Stimulated activated CD4-positive, alpha-beta T cell treated with anti-CD3 and anti-CD28 coated beads, TNF-alpha, amount 100 ng/mL, for 4 hours (primary cell): Measurements from ENCODE around the gene PKIG.

Experiments used
- DNase-seq, 3 experiments: peaks; one replicate each; pipeline ENCODE4 v3.0.0-alpha.2; 2020; ENCODE audit warnings: low read depth in 3 of 3

The PKIG gene

GRCh38 chr20:44619294-44619693, 36.9 kb downstream of the PKIG start:
- DNase-seq: no peak

GRCh38 chr20:44620030-44620429, 37.7 kb downstream of the PKIG start:
- DNase-seq: no peak

GRCh38 chr20:44621325-44621724, 38.9 kb downstream of the PKIG start:
- DNase-seq: no peak

GRCh38 chr20:44621939-44622338, 39.6 kb downstream of the PKIG start:
- DNase-seq: no peak

- no peak for DNase-seq
Measured at GRCh38 chr20:44622501-44623270, 40.3 kb downstream of the PKIG start.

- no peak for DNase-seq
Measured at GRCh38 chr20:44624152-44624551, 41.8 kb downstream of the PKIG start.

GRCh38 chr20:44624743-44625271, 42.4 kb downstream of the PKIG start:
- no peak for DNase-seq

GRCh38 chr20:44625361-44625760, 43.0 kb downstream of the PKIG start:
- DNase-seq: no peak

GRCh38 chr20:44626278-44626677, 43.9 kb downstream of the PKIG start:
- no peak for DNase-seq

- DNase-seq: no peak
Measured at GRCh38 chr20:44627364-44628010, 45.1 kb downstream of the PKIG start.

- DNase-seq: no peak
Measured at GRCh38 chr20:44629017-44629385, 46.6 kb downstream of the PKIG start.

- DNase-seq: no peak
Measured at GRCh38 chr20:44629542-44629941, 47.2 kb downstream of the PKIG start.

GRCh38 chr20:44630297-44630696, 47.9 kb downstream of the PKIG start:
- no peak for DNase-seq

GRCh38 chr20:44632103-44632752, 49.8 kb downstream of the PKIG start:
- DNase-seq: no peak

GRCh38 chr20:44633187-44633810, 50.9 kb downstream of the PKIG start:
- no peak for DNase-seq

- DNase-seq: no peak
Measured at GRCh38 chr20:44633872-44634600, 51.7 kb downstream of the PKIG start.

GRCh38 chr20:44635877-44636276, 53.5 kb downstream of the PKIG start:
- no peak for DNase-seq

- no peak for DNase-seq
Measured at GRCh38 chr20:44637042-44637441, 54.7 kb downstream of the PKIG start.

- DNase-seq: no peak
Measured at GRCh38 chr20:44637522-44638372, 55.4 kb downstream of the PKIG start.

- DNase-seq: no peak
Measured at GRCh38 chr20:44640522-44640921, 58.1 kb downstream of the PKIG start.

GRCh38 chr20:44641325-44641724, 58.9 kb downstream of the PKIG start:
- no peak for DNase-seq
